SK-N-SH (cell line): ENCODE results near the gene ATXN7. TPM values are rescaled to one million over a fixed set of nuclear protein-coding genes. Genes with fewer than 3 reads are reported as not detected.

Experiments used
- CTCF ChIA-PET: fragments of 300-600, 350-600 bp; formaldehyde crosslinking; extraction: SDS; loops from one replicate; lab custom pipeline; 2021; lab: Yijun Ruan, JAX
- POLR2A ChIA-PET: fragments of 350-600 bp; sonication (Branson Sonifier 250); formaldehyde crosslinking; extraction: SDS; loops from one replicate; lab custom pipeline; 2020; ENCODE audit warnings: antibody characterized with exemption, inconsistent platforms; lab: Yijun Ruan, JAX
- DNase-seq: peaks from one replicate; pipeline ENCODE4 v3.0.0; 2012
- H2AFZ ChIP-seq: fragments of 200-600 bp; sonication (generic); 2 replicates; pipeline ENCODE4 v1.8.1; 2016; ENCODE audit warnings: antibody characterized with exemption, mild to moderate bottlenecking, low read depth
- H3F3A ChIP-seq: fragments of 200-600 bp; sonication (generic); replicated peaks from 2 replicates; pipeline ENCODE3; 2016; ENCODE audit warnings: antibody characterized with exemption, mild to moderate bottlenecking; ENCODE audit not compliant: insufficient read depth
- H3K27ac ChIP-seq, 2 experiments: fragments of 200-500 bp in 1 of 2; fragments of 200-600 bp in 1 of 2; sonication (Bioruptor generic) in 1 of 2; sonication (generic), shearing (Covaris generic) in 1 of 2; 2 replicates each; pipeline versions ENCODE4 v1.5.1 to v1.6.1; 2014 to 2016; ENCODE audit warnings: low read depth in 2 of 2, inconsistent platforms in 1 of 2, low read length in 1 of 2, mild to moderate bottlenecking in 1 of 2, mixed read lengths in 1 of 2
- H3K27me3 ChIP-seq: fragments of 200-600 bp; sonication (generic), shearing (Covaris generic); 2 replicates; pipeline ENCODE4 v1.6.1; 2016; ENCODE audit warnings: mixed run types; ENCODE audit not compliant: insufficient read depth
- H3K36me3 ChIP-seq, 2 experiments: fragments of 200-500 bp in 1 of 2; fragments of 200-600 bp in 1 of 2; sonication (Bioruptor generic) in 1 of 2; sonication (generic) in 1 of 2; replicated peaks in 1 of 2; 2 replicates each; pipeline versions ENCODE3 to v1.5.1; 2014 to 2016; ENCODE audit warnings: low read length in 1 of 2, mild to moderate bottlenecking in 1 of 2; ENCODE audit not compliant: insufficient read depth in 2 of 2, control insufficient read depth in 1 of 2
- H3K4me1 ChIP-seq, 2 experiments: fragments of 200-500 bp in 1 of 2; fragments of 200-600 bp in 1 of 2; sonication (Bioruptor generic) in 1 of 2; sonication (generic), shearing (Covaris generic) in 1 of 2; 2 replicates each; pipeline versions ENCODE4 v1.5.1 to v1.6.1; 2014 to 2016; ENCODE audit warnings: low read depth in 1 of 2, low read length in 1 of 2, mixed run types in 1 of 2; ENCODE audit not compliant: insufficient read depth in 2 of 2, control insufficient read depth in 1 of 2
- H3K4me2 ChIP-seq: fragments of 200-600 bp; sonication (generic), shearing (Covaris generic); 2 replicates; pipeline ENCODE4 v1.6.1; 2017; ENCODE audit warnings: mixed run types
- H3K4me3 ChIP-seq, 2 experiments: fragments of 200-500 bp in 1 of 2; fragments of 200-600 bp in 1 of 2; sonication (Bioruptor generic) in 1 of 2; sonication (generic), shearing (Covaris generic) in 1 of 2; 2 replicates each; pipeline versions ENCODE4 v1.5.1 to v1.8.1; 2014 to 2016; ENCODE audit warnings: low read depth in 2 of 2, inconsistent platforms in 1 of 2, low read length in 1 of 2, mild to moderate bottlenecking in 1 of 2, mixed read lengths in 1 of 2, moderate library complexity in 1 of 2
- H3K79me2 ChIP-seq: fragments of 200-600 bp; sonication (generic); 2 replicates; pipeline ENCODE4 v1.8.1; 2017; ENCODE audit warnings: mild to moderate bottlenecking; ENCODE audit not compliant: insufficient read depth
- H3K9ac ChIP-seq: fragments of 200-600 bp; sonication (generic); 2 replicates; pipeline ENCODE4 v1.6.1; 2017; ENCODE audit warnings: mixed run types
- H3K9me2 ChIP-seq: fragments of 200-600 bp; sonication (generic); 2 replicates; pipeline ENCODE4 v1.6.1; 2017; ENCODE audit warnings: mixed run types
- H3K9me3 ChIP-seq: fragments of 200-600 bp; sonication (generic); 2 replicates; pipeline ENCODE4 v1.6.1; 2017; ENCODE audit warnings: mixed run types, mild to moderate bottlenecking, moderate library complexity
- H4K20me1 ChIP-seq: fragments of 200-600 bp; sonication (generic); 2 replicates; pipeline ENCODE4 v1.6.1; 2017; ENCODE audit warnings: mild to moderate bottlenecking, mixed run types; ENCODE audit not compliant: insufficient read depth
- ELF1 ChIP-seq: IDR thresholded peaks from 2 replicates; pipeline ENCODE4 v1.4.0; 2012
- EZH2phosphoT487 ChIP-seq: fragments of 200-600 bp; sonication (generic); IDR thresholded peaks from 2 replicates; pipeline ENCODE4 v1.6.1; 2017; ENCODE audit warnings: low read depth, mixed run types, mild to moderate bottlenecking, antibody characterized with exemption, moderate library complexity, borderline replicate concordance
- FOXM1 ChIP-seq: IDR thresholded peaks from 2 replicates; pipeline ENCODE4 v1.4.0; 2012; ENCODE audit warnings: low read depth, mild to moderate bottlenecking
- GABPA ChIP-seq: IDR thresholded peaks from 2 replicates; pipeline ENCODE4 v1.4.0; 2012; ENCODE audit warnings: low read depth, mild to moderate bottlenecking
- RXRA ChIP-seq: IDR thresholded peaks from 2 replicates; pipeline ENCODE4 v1.4.0; 2012; ENCODE audit warnings: low read depth, mild to moderate bottlenecking, borderline replicate concordance
- SIN3A ChIP-seq: IDR thresholded peaks from 2 replicates; pipeline ENCODE4 v1.6.1; 2012; ENCODE audit warnings: low read depth, mild to moderate bottlenecking, low read length, moderate library complexity, borderline replicate concordance
- WGBS: methylation state at CpG from one replicate; pipeline ENCODE4 v1.1.6; 2017; ENCODE audit warnings: low lambda C conversion rate; 5-methylcytosine and 5-hydroxymethylcytosine counted together
- polyA plus RNA-seq, 3 experiments: library from polyadenylated mRNA; depleted of rRNA; stranded (reverse); fragments of >200 nt; gene quantifications; 2 replicates each; pipeline ENCODE4 v1.2.3, GENCODE V29; 2012
- TF ChIP-seq, protein P1 (sequence below): fragments of 150-350 bp; IDR thresholded peaks from 2 replicates; pipeline ENCODE4 v1.6.1; 2016; ENCODE audit warnings: mild to moderate bottlenecking, low read depth, low read length
- TF ChIP-seq, protein P2 (sequence below): IDR thresholded peaks from 2 replicates; pipeline ENCODE4; 2012
- TF ChIP-seq, protein P3 (sequence below): IDR thresholded peaks from 2 replicates; pipeline ENCODE4 v1.4.0; 2012; ENCODE audit warnings: low read depth, borderline replicate concordance
- TF ChIP-seq, protein P4 (sequence below): IDR thresholded peaks from 2 replicates; pipeline ENCODE4 v1.6.1; 2012; ENCODE audit warnings: mild to moderate bottlenecking, low read depth, low read length, moderate library complexity
- TF ChIP-seq, protein P5 (sequence below): fragments of 200-600 bp; sonication (generic); IDR thresholded peaks from 2 replicates; pipeline ENCODE4 v1.6.1; 2017; ENCODE audit warnings: antibody characterized with exemption, mild to moderate bottlenecking, moderate library complexity
- TF ChIP-seq, protein P6 (sequence below): IDR thresholded peaks from 2 replicates; pipeline ENCODE4 v1.4.0; 2012; ENCODE audit warnings: low read depth

The ATXN7 gene
- polyA plus RNA-seq, 1 of the 3 experiments (the other 2 are of a cell fraction): 6.2 TPM

DNA sequence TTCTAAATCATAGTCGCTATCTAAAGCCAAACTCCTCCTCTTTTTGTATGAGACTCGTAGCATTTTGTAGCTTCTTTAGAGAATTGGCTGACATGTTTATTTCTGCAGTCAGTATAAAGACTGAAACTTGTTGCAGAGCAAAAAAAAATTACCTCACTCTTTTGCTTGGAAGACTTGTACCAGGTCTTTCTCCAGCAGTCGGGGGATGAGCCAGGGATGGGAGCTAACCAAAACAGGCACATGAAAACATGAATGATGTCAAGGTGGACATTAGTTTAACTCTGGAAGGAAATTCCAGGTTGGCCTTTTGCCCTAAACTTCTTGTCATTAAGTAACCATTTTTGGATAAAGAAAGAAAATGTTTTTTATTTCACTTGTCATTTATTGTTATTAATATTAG is 95.5 kb downstream of the ATXN7 start:
- WGBS: 48% methylated on average over 3 of the region's 3 CpGs
- H3K4me3 ChIP-seq: no peak overlapping the region
- peaks cover 12% of the 10 kb centered on the region for H3F3A ChIP-seq
- peak overlapping the region; percentile 3 to 5; a peak in 1 of 4 replicates for H3K27ac ChIP-seq
- H3K79me2 ChIP-seq: peaks cover 52% of the 10 kb centered on the region
- H3K9me2 ChIP-seq: no peaks in the 10 kb centered on the region
- no peaks in the 10 kb centered on the region for H3K9me3 ChIP-seq
- peaks cover 17% of the 10 kb centered on the region for H4K20me1 ChIP-seq
- no peak overlapping the region for H3K4me2 ChIP-seq
- H3K36me3 ChIP-seq: peaks cover 0 to 12% of the 10 kb centered on the region in 2 experiments
- no peak overlapping the region for H2AFZ ChIP-seq
- H3K9ac ChIP-seq: no peak overlapping the region
- H3K4me1 ChIP-seq: peaks cover 13 to 17% of the 10 kb centered on the region in 2 experiments; a peak in 3 of 4 replicates
- no peaks in the 10 kb centered on the region for H3K27me3 ChIP-seq
- TF ChIP-seq SIN3A (no peak), GABPA (no peak), EZH2phosphoT487 (no peak), ELF1 (no peak), FOXM1 (no peak), RXRA (no peak)
- TF ChIP-seq, protein P1, sequence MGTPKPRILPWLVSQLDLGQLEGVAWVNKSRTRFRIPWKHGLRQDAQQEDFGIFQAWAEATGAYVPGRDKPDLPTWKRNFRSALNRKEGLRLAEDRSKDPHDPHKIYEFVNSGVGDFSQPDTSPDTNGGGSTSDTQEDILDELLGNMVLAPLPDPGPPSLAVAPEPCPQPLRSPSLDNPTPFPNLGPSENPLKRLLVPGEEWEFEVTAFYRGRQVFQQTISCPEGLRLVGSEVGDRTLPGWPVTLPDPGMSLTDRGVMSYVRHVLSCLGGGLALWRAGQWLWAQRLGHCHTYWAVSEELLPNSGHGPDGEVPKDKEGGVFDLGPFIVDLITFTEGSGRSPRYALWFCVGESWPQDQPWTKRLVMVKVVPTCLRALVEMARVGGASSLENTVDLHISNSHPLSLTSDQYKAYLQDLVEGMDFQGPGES: no peak
- TF ChIP-seq, protein P2, sequence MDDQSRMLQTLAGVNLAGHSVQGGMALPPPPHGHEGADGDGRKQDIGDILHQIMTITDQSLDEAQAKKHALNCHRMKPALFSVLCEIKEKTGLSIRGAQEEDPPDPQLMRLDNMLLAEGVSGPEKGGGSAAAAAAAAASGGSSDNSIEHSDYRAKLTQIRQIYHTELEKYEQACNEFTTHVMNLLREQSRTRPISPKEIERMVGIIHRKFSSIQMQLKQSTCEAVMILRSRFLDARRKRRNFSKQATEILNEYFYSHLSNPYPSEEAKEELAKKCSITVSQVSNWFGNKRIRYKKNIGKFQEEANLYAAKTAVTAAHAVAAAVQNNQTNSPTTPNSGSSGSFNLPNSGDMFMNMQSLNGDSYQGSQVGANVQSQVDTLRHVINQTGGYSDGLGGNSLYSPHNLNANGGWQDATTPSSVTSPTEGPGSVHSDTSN: no peak
- TF ChIP-seq, protein P3, sequence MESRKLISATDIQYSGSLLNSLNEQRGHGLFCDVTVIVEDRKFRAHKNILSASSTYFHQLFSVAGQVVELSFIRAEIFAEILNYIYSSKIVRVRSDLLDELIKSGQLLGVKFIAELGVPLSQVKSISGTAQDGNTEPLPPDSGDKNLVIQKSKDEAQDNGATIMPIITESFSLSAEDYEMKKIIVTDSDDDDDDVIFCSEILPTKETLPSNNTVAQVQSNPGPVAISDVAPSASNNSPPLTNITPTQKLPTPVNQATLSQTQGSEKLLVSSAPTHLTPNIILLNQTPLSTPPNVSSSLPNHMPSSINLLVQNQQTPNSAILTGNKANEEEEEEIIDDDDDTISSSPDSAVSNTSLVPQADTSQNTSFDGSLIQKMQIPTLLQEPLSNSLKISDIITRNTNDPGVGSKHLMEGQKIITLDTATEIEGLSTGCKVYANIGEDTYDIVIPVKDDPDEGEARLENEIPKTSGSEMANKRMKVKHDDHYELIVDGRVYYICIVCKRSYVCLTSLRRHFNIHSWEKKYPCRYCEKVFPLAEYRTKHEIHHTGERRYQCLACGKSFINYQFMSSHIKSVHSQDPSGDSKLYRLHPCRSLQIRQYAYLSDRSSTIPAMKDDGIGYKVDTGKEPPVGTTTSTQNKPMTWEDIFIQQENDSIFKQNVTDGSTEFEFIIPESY: no peak
- TF ChIP-seq, protein P4, sequence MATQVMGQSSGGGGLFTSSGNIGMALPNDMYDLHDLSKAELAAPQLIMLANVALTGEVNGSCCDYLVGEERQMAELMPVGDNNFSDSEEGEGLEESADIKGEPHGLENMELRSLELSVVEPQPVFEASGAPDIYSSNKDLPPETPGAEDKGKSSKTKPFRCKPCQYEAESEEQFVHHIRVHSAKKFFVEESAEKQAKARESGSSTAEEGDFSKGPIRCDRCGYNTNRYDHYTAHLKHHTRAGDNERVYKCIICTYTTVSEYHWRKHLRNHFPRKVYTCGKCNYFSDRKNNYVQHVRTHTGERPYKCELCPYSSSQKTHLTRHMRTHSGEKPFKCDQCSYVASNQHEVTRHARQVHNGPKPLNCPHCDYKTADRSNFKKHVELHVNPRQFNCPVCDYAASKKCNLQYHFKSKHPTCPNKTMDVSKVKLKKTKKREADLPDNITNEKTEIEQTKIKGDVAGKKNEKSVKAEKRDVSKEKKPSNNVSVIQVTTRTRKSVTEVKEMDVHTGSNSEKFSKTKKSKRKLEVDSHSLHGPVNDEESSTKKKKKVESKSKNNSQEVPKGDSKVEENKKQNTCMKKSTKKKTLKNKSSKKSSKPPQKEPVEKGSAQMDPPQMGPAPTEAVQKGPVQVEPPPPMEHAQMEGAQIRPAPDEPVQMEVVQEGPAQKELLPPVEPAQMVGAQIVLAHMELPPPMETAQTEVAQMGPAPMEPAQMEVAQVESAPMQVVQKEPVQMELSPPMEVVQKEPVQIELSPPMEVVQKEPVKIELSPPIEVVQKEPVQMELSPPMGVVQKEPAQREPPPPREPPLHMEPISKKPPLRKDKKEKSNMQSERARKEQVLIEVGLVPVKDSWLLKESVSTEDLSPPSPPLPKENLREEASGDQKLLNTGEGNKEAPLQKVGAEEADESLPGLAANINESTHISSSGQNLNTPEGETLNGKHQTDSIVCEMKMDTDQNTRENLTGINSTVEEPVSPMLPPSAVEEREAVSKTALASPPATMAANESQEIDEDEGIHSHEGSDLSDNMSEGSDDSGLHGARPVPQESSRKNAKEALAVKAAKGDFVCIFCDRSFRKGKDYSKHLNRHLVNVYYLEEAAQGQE: no peak
- TF ChIP-seq, protein P5, sequence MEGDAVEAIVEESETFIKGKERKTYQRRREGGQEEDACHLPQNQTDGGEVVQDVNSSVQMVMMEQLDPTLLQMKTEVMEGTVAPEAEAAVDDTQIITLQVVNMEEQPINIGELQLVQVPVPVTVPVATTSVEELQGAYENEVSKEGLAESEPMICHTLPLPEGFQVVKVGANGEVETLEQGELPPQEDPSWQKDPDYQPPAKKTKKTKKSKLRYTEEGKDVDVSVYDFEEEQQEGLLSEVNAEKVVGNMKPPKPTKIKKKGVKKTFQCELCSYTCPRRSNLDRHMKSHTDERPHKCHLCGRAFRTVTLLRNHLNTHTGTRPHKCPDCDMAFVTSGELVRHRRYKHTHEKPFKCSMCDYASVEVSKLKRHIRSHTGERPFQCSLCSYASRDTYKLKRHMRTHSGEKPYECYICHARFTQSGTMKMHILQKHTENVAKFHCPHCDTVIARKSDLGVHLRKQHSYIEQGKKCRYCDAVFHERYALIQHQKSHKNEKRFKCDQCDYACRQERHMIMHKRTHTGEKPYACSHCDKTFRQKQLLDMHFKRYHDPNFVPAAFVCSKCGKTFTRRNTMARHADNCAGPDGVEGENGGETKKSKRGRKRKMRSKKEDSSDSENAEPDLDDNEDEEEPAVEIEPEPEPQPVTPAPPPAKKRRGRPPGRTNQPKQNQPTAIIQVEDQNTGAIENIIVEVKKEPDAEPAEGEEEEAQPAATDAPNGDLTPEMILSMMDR: no peak
- TF ChIP-seq, protein P6, sequence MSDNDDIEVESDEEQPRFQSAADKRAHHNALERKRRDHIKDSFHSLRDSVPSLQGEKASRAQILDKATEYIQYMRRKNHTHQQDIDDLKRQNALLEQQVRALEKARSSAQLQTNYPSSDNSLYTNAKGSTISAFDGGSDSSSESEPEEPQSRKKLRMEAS: no peak
- no peak for DNase-seq
- POLR2A ChIA-PET: no interaction called here
- CTCF ChIA-PET: interaction anchor here (1.2 to 2.8 kb wide), 3 partner anchors 10 to 135 kb away, joined by 3 to 13 read pairs (median 3); no protein-coding TSS in a partner anchor
